ENCODE measurements around the gene SPG11. TPM values are rescaled to one million over a fixed set of nuclear protein-coding genes. Genes with fewer than 3 reads are reported as not detected.

The SPG11 gene
- total and polyA plus RNA-seq, 10 of the 15 experiments (the other 5 are each of a cell fraction or from before 2014, with no cell fraction given): 22.1 to 85.1 (median 47.2) TPM

DNA sequence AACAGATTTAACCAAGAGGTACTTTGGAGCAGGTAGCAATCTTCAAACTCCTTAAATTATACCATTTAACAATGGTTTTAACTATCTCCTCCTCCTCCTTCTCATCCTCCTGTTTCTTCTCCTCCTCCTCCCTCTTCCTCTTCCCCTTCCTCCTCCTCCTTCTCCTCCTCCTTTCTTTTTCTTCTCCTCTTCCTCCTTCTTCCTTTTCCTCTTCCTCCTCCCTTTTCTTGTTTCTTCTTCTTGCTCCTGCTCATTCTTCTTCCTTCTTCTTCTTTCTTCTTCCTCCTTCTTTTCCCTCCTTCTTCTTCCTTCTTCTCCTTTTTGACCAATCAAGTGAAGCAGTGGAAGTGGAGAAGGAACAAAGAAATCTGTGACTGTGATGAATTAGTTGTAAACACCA lies 33.6 kb upstream of the SPG11 start:
- DNase-seq (ENCODE audit: low read depth, low spot score) (no peak), FAIRE-seq (no peak), ATAC-seq (no peak)
- no peaks in the 10 kb centered on the region; a peak in 1 of 4 replicates for H3K27me3 ChIP-seq (replicated peaks in 1 of 2; ENCODE audit: control insufficient read depth in 2 of 2, insufficient read depth in 2 of 2, low read length in 1 of 2)
- intact Hi-C loops (cut with micrococcal nuclease; ENCODE audit: unreplicated experiment): no loop called here
- H3K36me3 ChIP-seq (ENCODE audit: control insufficient read depth in 2 of 2, insufficient read depth in 2 of 2, low read length in 1 of 2): no peaks in the 10 kb centered on the region
- TF ChIP-seq SMARCA5 (IDR thresholded peaks at IDR 0.05) (no peak), IRF5 (IDR thresholded peaks at IDR 0.05; ENCODE audit: borderline replicate concordance) (no peak), MTA2 (IDR thresholded peaks at IDR 0.05; ENCODE audit: low read depth) (no peak), MYC (IDR thresholded peaks at IDR 0.05; ENCODE audit: insufficient read depth, insufficient read length, insufficient replicate concordance, low read length, severe bottlenecking) (no peak), IRF3 (IDR thresholded peaks at IDR 0.05) (no peak), CREB1 (IDR thresholded peaks at IDR 0.05; ENCODE audit: low read depth) (no peak), NFIC (IDR thresholded peaks at IDR 0.05; ENCODE audit: low read depth, low read length) (no peak), BMI1 (IDR thresholded peaks at IDR 0.05; ENCODE audit: borderline replicate concordance) (no peak), SMC3 (IDR thresholded peaks at IDR 0.05; ENCODE audit: borderline replicate concordance, low read length) (no peak), ZNF274 (IDR thresholded peaks at IDR 0.05; ENCODE audit: insufficient read depth, insufficient read length) (no peak), MAX (IDR thresholded peaks at IDR 0.05; ENCODE audit: low read depth, low read length) (no peak), ZZZ3 (IDR thresholded peaks at IDR 0.05; ENCODE audit: control insufficient read depth, insufficient read length, low read depth) (no peak), BACH1 (IDR thresholded peaks at IDR 0.05; ENCODE audit: borderline replicate concordance) (no peak), RFX5 (IDR thresholded peaks at IDR 0.05; ENCODE audit: low read depth, low read length) (no peak), NR2C1 (IDR thresholded peaks at IDR 0.05) (no peak), NFXL1 (IDR thresholded peaks at IDR 0.05; ENCODE audit: borderline replicate concordance) (no peak), CBX5 (IDR thresholded peaks at IDR 0.05; ENCODE audit: low read depth) (no peak), SUPT20H (IDR thresholded peaks at IDR 0.05; ENCODE audit: borderline replicate concordance, control insufficient read depth, low read depth, low read length) (no peak)
- TF ChIP-seq, protein P1, sequence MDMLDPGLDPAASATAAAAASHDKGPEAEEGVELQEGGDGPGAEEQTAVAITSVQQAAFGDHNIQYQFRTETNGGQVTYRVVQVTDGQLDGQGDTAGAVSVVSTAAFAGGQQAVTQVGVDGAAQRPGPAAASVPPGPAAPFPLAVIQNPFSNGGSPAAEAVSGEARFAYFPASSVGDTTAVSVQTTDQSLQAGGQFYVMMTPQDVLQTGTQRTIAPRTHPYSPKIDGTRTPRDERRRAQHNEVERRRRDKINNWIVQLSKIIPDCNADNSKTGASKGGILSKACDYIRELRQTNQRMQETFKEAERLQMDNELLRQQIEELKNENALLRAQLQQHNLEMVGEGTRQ (IDR thresholded peaks at IDR 0.05; ENCODE audit: borderline replicate concordance, low read depth, low read length): no peak
- BruUV-seq (replicated peaks): no TSS peak
- no peak overlapping the region for H3K27ac ChIP-seq (ENCODE audit: control insufficient read depth, insufficient read depth)
- no peak overlapping the region for H3K9ac ChIP-seq (ENCODE audit: control insufficient read depth, insufficient read depth, low read length)
- in situ Hi-C loops (cut with MboI): no loop called here
- POLR2A ChIA-PET: interaction anchor here (0.9 to 1.9 kb wide), 2 partner anchors 10 to 25 kb away, joined by 3 to 6 read pairs; no protein-coding TSS in a partner anchor
- SMC1A ChIA-PET (ENCODE audit: uncharacterized antibody, unreplicated experiment): interaction anchor here (0.7 to 1.8 kb wide), 5 partner anchors 11 to 217 kb away, joined by 3 to 8 read pairs (median 5); partner anchors contain the start of gene SPG11
- CTCF ChIA-PET: interaction anchor here (1.8 to 2.4 kb wide), 2 partner anchors 10 to 40 kb away, joined by 3 to 8 read pairs; partner anchors contain the start of gene TRIM69
- H3K4me1 ChIP-seq (ENCODE audit: control insufficient read depth, insufficient read depth, low read length): no peaks in the 10 kb centered on the region
- H3K4me3 ChIP-seq: no peak overlapping the region
- H4K20me1 ChIP-seq (ENCODE audit: control insufficient read depth, insufficient read depth): no peaks in the 10 kb centered on the region
- no peaks in the 10 kb centered on the region for H3K79me2 ChIP-seq (ENCODE audit: control insufficient read depth, insufficient read depth, low read length)
- peaks cover 2% of the 10 kb centered on the region; the same call in 1 of the 3 replicates for H3K9me3 ChIP-seq (replicated peaks; ENCODE audit: control insufficient read depth, insufficient read depth, low read length)
- RAD21 ChIA-PET (ENCODE audit: unreplicated experiment): interaction anchor here (2.6 kb wide), 1 partner anchor 33 kb away, joined by 13 read pairs; the partner anchor contains the start of gene SPG11
- H3K4me2 ChIP-seq (ENCODE audit: control insufficient read depth, insufficient read depth): no peak overlapping the region
- no peak overlapping the region for H2AFZ ChIP-seq (ENCODE audit: control insufficient read depth, low read depth, low read length)
